SKM-1 (cell line): ENCODE measurements around the gene CASKIN2.
"Not testable (repeated sequence)": the region's sequence is repeated elsewhere in the genome, so short reads cannot be mapped to it uniquely, and the experiment has no call there.

ENCODE experiments used
- DNase-seq: peaks from one replicate; lab custom pipeline; 2025; ENCODE audit not compliant: unreplicated experiment; lab: John Stamatoyannopoulos, UW

CASKIN2 gene

DNA sequence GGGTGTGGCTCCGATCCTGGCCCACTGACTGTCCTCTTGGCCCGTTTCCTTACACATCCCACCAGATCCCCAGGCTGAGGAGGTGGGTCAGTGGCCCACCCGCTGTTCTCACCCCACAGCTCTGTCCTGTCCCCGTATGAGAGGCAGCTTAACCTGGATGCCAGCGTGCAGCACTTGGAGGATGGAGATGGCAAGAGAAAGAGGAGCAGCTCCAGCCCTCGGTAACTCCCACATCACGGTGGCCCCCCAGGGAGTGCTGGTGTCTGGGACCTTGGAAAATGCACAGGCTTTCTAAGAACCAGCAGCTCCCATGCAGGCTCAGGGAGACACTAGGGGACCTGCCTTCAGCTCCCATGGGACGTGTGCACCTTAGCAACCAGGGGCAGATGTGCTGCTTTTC lies 6.0 kb upstream of the CASKIN2 start:
- no peak for DNase-seq

DNA sequence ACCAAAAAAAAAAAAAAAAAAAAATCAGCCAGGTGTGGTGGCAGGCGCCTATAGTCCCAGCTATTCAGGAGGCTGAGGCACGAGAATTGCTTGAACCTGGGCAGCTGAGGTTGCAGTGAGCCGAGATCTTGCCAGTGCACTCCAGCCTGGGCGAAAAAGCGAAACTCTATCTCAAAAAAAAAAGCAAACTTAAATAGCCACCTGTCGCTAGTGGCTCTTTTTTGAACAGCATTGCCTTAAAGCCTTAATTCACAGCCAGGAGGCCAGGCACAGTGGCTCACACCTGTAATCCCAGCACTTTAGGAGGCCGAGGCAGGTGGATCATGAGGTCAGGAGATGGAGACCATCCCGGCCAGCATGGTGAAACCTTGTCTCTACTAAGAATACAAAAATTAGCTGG lies 5.1 kb upstream of the CASKIN2 start:
- DNase-seq: not testable (repeated sequence)

GRCh38 chr17:75518983-75519537 lies 3.7 kb upstream of the CASKIN2 start:
- DNase-seq: no peak

- DNase-seq: no peak
These were observed 2.9 kb upstream of the CASKIN2 start for GRCh38 chr17:75518201-75518600.

DNA sequence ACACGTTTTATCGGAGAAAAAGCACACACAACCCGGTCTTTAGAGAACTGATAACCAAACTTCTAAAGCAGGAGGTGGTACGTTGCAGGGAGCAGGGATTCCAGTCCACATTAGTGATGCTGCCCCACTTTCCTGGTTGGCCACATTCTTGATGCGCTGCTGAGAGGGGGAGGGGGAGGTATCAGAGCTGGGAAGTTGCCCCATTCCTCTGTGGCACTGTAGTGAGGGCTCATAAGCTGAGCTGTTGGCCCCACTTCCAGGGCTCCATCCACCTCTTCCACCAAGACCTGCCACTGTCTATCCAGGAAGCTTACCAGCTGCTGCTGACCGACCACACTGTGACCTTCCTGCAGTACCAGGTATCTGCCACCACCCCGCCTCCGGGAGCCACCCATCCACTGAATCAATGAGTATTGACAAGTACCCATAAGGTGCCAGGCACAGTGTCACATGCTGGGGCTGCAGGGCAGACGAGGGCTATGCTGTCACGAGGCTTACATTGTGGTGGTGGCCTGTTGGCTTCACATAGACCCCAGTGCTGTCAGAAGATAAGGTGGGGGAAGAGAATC lies 2.0 kb upstream of the CASKIN2 start:
- DNase-seq: no peak

GRCh38 chr17:75516619-75517296 lies 1.4 kb upstream of the CASKIN2 start:
- no peak for DNase-seq

GRCh38 chr17:75516255-75516618 lies 900 bp upstream of the CASKIN2 start, which contains the start of gene TSEN54:
Gene TSEN54, plus strand, starts transcription at chr17:75516528. Its CDS starts 33 bp downstream, at chr17:75516561.
- peak; percentile 82 for DNase-seq

DNA sequence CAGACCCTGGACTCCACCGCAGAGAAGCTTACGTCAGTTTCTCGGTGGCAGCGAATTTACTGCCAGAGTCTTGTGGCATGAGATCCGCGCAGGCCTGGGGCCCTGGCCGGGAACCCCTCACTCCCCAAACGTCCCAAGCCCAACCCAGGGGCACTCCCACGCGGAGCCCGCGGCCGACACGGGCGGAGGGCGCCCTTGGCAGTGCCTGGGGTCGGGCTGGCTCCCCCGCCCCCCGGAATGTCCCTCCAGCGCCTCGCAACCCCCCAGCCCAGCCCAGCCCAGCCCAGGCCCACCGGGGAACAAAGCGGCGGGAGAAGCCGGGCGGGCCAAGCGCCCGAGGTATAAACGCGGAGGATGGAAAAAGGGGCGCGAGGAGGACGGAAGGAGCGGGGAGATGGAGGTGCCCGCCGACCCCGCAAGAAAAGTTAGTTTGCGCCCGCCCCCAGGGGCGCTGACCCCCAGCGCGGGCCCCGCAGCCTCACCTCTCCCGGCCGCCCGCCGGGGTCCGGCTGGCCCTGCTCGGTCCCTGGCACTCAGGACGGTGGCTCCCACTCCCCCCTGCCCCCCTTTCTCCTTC lies 330 bp downstream of the CASKIN2 start:
- DNase-seq: no peak

- DNase-seq: no peak
These were observed 928 bp downstream of the CASKIN2 start for GRCh38 chr17:75514299-75514918.

- no peak for DNase-seq
These were observed 1.7 kb downstream of the CASKIN2 start for GRCh38 chr17:75513641-75514000.

DNA sequence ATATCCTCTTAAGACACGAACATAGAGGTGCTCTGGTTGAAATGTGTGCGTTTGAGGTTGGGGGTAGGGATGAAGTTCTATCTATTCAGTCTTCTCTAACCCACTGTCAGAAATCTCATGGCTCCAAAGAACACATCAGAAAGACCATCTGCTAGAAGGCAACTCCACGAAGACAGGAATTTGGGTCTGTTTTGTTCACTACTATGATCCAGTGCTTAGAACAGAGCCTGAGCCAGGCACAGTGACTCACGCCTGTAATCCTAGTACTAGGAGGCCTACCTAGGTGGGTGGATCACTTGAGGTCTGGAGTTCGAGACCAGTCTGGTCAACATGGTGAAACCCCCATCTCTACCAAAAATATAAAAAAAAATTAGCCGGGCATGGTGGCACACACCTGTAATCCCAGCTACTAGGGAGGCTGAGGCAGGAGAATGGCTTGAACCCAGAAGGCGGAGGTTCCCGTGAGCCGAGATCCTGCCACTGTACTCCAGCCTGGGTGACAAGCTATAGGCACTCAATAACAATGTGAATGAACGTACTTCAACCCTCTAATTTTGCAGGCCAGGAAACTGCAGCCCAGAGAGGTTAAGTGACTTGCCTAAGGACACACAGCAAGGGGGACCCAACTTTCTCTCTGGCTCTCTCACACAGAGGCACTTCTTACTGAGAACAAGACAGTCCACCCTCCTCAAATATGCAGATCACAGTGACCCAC lies 2.3 kb downstream of the CASKIN2 start:
- DNase-seq: no peak

DNA sequence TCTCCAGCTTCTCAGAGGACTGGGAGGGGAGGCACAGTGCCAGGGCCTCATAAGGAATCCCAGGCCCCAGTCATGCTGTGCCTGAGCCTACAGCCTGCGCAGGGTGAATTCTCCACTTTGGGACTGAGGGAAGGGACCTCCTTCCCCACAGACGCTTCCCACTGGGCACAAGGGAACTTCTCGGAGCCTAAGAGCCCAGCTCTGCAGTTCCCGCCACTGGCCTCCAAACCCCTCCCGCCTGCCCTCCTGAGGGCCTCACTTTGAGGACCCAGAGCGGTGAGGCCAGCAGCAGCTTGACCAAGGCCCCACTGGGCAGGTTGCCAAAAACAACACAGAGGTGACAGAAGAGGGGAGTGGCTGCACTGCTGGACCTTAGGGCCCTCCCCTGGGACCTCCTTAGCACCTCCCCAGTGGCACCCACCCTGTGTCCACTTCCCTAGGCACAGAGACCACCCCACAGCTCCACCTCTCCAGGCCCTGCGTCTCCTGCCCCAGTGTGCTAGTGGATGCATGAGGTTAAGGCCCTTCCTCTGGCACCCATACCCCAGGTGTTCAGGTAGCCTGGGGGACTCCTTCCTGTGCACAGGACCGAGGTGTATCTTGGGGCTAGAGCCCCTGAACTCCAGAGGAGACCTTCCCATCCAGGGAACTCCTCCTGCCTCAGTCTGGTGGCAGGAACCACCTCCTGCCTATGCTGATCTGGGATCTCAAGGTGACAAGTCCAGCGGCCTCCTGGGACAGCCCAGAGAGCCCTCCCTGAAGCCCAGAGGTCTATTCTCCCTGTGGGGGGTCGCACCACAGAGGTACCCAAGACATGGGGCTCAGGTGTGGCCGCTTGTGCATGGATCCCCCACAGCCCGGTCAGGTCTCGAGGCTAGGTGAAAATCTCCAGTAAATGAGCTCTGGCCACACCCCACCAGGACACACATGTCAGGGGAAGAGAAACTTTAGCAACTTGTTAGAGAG lies 3.4 kb downstream of the CASKIN2 start:
- DNase-seq: no peak

DNA sequence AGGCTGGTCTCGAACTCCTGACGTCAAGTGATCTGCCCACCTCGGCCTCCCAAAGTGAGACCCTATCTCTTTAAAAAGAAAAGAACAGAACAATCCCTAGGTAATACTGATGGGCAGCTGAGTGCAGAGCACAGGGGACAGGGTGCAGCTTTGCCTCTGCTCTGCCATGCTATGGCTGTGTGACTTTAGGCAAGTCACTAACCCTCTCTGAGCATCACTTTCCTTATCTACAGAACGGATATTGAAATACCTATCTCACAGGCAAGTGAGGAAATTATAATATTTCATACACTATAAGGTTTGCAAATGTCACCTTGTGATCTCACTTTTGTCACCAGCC lies 4.1 kb downstream of the CASKIN2 start:
- DNase-seq: no peak

DNA sequence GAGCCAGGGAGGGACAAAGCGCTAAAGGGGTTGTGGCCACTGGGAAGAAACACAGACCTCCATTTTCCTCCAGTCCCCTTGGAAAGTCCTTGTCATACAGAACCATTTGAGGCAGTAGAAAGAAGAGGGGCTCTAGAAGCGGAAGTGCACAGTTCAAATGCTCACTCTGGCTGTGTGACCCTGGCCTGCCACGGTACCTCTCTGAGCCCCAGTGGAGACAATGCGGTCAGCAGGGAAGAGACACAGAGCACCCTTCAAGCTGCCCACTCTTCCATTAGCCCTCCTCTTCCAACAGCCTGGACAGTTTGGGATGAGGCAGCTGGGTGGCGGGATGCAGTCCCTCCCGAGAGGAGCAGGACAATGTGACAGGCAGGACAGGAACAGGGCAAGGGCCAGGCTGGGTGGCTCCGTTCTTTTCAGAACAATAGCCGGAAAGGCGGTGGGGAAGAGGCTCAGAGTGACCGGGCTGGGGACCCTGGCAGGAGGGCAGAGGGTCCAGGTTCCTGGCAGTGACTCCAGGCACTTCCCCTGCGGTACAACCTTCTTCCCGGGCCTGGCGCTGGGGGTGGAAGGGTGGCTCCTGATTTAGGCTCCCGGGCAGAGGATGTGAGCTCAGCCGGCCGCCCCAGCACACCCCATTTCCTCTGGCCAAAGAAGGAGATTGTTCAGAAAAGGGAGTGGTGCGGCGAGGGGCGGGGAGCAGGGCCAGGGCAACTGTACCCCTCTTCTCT lies 5.6 kb downstream of the CASKIN2 start:
- no peak for DNase-seq

- DNase-seq: no peak
These were observed 6.4 kb downstream of the CASKIN2 start for GRCh38 chr17:75508931-75509361.

- DNase-seq: no peak
These were observed 7.3 kb downstream of the CASKIN2 start for GRCh38 chr17:75507733-75508719.

GRCh38 chr17:75506888-75507287 lies 8.4 kb downstream of the CASKIN2 start:
- DNase-seq: no peak

DNA sequence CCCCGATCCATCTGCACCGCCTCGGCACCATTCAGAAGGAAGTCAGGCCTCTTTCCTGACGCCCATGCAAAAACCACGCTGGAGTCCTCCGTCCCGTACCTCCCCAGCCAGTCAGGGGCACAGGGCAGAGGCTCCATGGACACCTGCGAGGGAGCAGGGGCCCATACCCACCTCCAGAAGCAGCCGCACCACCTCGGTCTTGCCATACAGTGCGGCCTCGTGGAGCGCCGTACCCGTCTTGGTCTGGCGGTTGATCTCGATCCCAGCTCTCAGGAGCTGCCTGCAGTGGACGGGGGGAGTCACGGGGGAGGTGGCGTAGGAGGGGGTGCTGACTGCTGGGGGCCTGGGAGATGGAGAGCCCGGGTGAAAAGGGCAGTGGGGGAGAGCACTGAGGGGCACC lies 9.2 kb downstream of the CASKIN2 start:
- DNase-seq: no peak
